Measurements from ENCODE around the gene NDE1. TPM values are rescaled to one million over a fixed set of nuclear protein-coding genes. Genes with fewer than 3 reads are reported as not detected.

The NDE1 gene
- total and polyA plus RNA-seq, 2 of the 8 experiments (the other 6 are each of a cell fraction or from before 2014, with no cell fraction given) = 13.3 to 41.3 TPM

DNA sequence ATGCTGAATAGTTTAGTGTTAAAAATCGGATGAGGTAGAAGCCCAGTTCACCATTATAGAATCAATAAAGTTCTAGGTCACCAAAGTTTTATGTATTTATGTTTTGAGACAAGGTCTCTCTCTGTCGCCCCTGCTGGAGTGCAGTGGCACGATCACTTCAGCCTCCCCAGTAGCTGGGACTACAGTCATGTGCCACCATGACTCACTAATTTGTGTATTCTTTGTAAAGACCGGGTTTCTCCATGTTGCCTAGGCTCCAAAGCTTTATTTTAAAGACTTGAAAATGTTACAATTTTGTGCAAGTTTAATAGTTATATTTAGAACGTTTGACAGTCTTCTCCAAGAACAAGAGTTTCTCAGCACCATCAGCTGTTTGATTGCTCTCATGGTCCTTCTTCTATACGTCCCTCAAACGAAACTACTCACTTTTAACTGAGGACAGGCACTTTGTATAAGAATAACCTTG, 32.1 kb downstream of the NDE1 start (continued):
- TF ChIP-seq, protein P1, sequence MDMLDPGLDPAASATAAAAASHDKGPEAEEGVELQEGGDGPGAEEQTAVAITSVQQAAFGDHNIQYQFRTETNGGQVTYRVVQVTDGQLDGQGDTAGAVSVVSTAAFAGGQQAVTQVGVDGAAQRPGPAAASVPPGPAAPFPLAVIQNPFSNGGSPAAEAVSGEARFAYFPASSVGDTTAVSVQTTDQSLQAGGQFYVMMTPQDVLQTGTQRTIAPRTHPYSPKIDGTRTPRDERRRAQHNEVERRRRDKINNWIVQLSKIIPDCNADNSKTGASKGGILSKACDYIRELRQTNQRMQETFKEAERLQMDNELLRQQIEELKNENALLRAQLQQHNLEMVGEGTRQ (IDR thresholded peaks at IDR 0.05; ENCODE audit: low read length) = peak; percentile 30; the same call in 1 of the 2 replicates
- no peak for TF ChIP-seq CREB1 (IDR thresholded peaks at IDR 0.05)
- TF ChIP-seq EP300 (IDR thresholded peaks at IDR 0.05; ENCODE audit: borderline replicate concordance in 1 of 2, low read depth in 2 of 2, low read length in 2 of 2) = no peak

Measured in H1 (cell line).